GM12874 (cell line): ENCODE measurements around the gene ROR2.

ENCODE experiments used
- TF ChIP-seq, protein P1 (sequence below): IDR thresholded peaks from 2 replicates; pipeline ENCODE4 v1.5.1; 2011; ENCODE audit warnings: low read depth, mild to moderate bottlenecking, control low read depth, low read length, moderate library complexity; ENCODE audit not compliant: insufficient read depth

Gene ROR2

DNA sequence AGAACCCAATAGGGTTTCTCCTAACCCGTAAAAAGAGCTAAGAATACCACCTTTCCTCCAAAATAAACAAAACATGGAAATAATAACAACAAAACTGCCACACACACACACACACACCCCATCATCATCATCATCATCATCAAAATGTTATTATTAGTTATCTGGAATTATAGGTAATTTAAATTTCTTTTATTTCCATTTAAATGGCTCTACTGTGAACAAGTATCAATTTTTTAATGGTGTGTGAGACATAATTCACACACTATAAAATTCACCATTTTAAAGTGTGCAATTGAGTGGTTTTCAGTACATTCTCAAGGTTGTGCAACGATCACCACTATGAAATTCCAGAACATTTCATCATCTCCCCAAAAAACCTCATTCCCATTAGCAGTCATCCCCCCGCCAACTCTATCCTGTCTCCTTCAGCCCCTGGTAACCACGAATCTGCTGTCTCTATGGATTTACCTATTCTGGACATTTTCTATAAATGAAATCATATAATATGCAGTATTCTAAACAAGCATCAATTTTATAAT lies 172.7 kb downstream of the ROR2 start:
- TF ChIP-seq, protein P1, sequence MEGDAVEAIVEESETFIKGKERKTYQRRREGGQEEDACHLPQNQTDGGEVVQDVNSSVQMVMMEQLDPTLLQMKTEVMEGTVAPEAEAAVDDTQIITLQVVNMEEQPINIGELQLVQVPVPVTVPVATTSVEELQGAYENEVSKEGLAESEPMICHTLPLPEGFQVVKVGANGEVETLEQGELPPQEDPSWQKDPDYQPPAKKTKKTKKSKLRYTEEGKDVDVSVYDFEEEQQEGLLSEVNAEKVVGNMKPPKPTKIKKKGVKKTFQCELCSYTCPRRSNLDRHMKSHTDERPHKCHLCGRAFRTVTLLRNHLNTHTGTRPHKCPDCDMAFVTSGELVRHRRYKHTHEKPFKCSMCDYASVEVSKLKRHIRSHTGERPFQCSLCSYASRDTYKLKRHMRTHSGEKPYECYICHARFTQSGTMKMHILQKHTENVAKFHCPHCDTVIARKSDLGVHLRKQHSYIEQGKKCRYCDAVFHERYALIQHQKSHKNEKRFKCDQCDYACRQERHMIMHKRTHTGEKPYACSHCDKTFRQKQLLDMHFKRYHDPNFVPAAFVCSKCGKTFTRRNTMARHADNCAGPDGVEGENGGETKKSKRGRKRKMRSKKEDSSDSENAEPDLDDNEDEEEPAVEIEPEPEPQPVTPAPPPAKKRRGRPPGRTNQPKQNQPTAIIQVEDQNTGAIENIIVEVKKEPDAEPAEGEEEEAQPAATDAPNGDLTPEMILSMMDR: no peak

DNA sequence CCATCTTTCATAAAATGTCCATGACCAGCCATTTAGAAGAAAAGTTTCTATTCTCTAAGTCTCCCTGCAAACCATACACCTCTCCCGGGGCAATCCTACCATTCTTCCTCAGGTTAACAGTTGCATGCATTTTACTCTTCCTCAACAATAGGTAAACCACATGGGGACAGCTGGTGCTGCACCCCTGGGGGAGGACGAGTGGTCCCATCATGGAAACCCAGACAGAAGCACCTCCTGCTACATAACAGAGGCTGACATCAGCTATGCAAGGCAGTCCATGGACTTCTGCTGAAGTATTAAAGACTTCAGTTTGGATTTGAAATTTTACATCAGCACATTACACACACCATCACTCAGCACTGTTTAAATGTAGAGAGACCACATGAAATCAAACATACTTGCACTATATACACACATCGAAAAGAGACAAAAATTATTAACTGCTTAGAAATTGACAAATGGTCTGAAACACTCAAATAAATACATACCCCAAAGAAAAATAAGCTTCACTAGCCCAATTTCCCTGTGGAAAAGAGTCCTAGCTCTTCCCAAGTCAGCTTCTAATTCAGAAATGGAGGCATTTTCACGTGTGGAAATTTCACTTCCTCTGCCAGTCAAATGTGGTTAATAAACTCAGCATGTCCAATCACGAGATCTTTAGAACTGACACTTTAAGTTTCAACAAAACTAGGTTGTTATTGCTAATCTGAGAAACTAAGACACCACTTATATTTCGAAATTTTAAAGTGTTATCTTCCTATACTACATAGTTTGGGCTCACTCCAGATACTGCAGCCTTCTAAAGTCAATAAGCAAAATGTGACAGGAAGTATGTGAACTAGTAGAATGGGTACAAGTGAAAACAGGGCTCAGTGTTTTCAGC lies 173.4 kb downstream of the ROR2 start:
- TF ChIP-seq, protein P1: no peak

DNA sequence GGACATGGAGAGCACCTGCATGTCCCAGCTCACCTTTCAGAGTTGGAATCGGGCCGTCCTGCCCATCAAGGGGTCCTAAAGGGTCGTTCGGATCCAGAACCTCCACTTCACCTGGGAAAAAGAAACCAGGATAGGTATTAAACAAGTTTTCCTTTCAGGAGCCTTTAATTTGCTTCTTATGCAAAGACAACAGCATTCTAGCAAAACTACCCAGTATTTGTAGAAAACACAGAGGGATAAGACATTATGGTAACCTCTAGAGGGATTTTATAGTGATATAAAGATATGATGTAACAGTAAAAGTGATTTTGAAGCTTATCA lies 174.4 kb downstream of the ROR2 start:
- TF ChIP-seq, protein P1: no peak

DNA sequence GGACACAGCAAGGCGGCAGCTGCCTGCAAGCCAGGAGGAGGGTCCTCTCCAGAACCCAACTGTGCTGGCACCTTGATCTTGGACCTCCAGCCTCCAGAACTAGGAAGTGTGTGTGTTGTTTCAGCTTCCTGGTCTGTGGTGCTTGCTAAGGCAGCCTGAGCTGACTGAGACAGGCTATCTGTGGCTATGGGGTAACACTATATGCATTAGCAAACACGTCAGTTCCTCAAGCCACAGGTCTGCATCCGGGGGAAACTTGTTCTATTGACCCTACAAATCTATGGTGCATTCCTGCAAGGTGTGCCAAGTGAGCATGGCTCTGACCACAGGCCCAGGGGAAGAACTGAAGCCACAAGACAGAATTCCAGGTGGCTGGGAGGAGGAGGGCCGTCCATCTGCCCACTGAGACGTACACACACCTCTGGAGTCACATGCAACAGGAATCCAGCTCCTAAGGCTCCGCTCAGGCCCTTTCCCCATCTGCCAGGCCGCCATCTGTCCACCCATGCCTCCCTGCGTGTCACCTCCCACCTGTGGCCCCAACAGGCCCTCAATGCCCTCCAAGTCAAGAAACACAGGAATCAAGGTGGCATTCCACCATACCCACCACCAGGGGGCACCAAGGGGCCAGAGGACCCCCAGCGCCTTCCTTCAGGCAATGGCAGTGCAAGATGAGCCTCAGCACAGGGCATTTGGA lies 174.9 kb downstream of the ROR2 start:
- TF ChIP-seq, protein P1: peak; percentile 88

DNA sequence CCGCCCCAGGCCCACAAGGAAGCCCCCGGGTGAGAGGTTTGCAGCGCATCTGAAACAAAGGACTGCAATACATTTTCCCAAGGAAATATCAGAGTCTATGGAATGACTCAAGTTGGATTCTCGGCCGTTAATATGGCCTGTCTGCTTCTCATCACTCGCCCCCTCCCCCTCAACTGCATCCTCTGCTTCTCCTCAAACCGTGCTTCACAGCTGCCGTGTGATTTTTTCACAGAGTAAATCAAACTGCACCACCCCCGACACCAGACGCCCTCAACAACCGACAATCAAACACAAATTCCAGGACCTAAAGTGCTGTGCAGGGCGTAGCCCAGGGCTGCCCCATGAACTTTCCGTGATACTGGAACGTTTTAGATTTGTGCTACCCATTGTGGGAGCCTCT lies 176.9 kb downstream of the ROR2 start:
- TF ChIP-seq, protein P1: no peak

DNA sequence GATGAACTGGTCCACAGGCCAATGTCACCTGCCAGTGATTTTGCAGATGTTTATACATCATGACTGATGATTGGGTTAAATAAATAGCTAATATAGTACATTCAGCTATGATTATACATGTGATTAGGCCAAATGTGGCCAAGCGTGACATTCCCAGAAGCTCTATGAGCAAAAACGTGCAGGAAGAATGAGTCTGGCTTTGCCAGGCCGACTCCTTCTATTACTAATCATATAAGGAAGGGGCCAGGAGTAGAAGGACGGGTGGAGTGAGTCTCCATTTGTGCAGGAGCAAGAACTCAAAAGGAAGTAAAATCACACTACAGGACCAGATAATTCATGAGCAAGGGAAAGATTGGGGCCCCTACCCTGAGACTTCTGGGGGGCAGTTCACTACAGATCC lies 178.2 kb downstream of the ROR2 start:
- TF ChIP-seq, protein P1: no peak

DNA sequence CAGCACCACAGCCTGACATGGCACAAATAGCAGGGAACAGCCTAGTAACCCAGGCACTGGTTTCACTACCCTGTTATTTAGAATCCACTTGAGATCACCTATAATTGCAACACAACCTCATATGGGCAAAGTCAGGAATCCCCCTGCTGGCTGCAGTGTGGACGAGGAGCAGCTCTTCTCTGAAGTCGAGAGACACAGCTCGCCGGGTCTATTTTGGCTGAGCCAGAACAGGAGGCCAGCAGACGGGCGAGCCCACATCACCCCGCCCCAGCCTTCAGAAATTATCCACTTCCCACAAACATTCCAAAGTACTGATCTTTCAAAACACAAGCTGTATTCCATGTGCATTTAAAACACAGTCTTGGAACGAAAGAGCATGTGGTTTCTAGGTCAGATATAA lies 179.0 kb downstream of the ROR2 start:
- TF ChIP-seq, protein P1: no peak
